ENCODE measurements around the gene NBEA.

DNA sequence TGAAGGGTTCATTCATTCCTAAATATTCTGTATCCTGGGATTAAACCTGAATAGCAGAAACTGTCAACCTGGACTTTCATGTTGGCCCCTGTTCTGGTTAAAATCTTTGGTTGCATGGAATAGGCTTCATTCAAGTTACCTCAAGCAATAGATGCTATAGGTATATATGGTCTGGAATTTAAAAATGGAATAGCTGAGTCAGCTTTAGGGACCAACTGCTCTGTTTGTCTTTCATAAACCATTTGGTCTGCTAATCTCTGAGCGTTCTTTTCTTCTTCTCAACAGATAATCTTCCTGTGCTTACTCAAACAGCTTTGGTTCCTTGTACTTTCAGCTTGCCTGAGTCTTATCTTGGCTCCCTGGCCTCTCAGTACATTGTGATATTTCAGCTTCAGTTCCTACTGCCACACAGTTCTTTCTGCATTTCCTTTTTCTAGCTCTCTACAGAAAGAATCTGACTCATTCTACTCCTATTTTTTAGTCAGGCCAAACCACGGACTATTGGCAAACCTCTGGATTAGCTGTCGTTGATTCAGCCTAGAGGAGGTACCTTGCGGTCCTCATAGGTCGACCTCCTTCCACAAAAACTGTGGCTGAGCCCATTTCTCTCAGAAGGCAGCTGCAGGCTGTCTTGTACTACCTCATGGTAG, 570.3 kb downstream of the NBEA start:
- TF ChIP-seq, protein P1, sequence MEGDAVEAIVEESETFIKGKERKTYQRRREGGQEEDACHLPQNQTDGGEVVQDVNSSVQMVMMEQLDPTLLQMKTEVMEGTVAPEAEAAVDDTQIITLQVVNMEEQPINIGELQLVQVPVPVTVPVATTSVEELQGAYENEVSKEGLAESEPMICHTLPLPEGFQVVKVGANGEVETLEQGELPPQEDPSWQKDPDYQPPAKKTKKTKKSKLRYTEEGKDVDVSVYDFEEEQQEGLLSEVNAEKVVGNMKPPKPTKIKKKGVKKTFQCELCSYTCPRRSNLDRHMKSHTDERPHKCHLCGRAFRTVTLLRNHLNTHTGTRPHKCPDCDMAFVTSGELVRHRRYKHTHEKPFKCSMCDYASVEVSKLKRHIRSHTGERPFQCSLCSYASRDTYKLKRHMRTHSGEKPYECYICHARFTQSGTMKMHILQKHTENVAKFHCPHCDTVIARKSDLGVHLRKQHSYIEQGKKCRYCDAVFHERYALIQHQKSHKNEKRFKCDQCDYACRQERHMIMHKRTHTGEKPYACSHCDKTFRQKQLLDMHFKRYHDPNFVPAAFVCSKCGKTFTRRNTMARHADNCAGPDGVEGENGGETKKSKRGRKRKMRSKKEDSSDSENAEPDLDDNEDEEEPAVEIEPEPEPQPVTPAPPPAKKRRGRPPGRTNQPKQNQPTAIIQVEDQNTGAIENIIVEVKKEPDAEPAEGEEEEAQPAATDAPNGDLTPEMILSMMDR (IDR thresholded peaks at IDR 0.05), result no peak
- TF ChIP-seq POLR2A (IDR thresholded peaks at IDR 0.05), result no peak
